Heart left ventricle (tissue), 16 donors: ENCODE measurements around the gene CDCP1. TPM values are rescaled to one million over a fixed set of nuclear protein-coding genes. Genes with fewer than 3 reads are reported as not detected.

ENCODE experiments used
- ATAC-seq, 4 donors: fragments of 200-7000 bp; cut with Tn5 transposase; one replicate each; pipeline ENCODE4 v1.9.1; 2020 to 2022; ENCODE audit warnings: moderate library complexity in 4 of 4, mild to moderate bottlenecking in 3 of 4, moderate number of reproducible peaks in 1 of 4
- DNase-seq, 5 donors: peaks; one replicate each; pipeline ENCODE4 v3.0.0-alpha.2; 2020
- H3K27ac ChIP-seq, 12 donors: fragments of 200-600 bp; sonication (generic) in 4 of 12; one replicate each; pipeline versions ENCODE4 v1.5.0 to v1.8.0; 2016 to 2022; ENCODE audit warnings: mild to moderate bottlenecking in 2 of 12
- H3K27me3 ChIP-seq, 9 donors: fragments of 200-600 bp; sonication (generic) in 2 of 9; one replicate each; pipeline versions ENCODE4 v1.5.1 to v1.8.0; 2016 to 2022; ENCODE audit warnings: mild to moderate bottlenecking in 3 of 9
- H3K36me3 ChIP-seq, 9 donors: fragments of 200-600 bp; sonication (generic) in 2 of 9; one replicate each; pipeline versions ENCODE4 v1.5.0 to v1.8.0; 2018 to 2022; ENCODE audit warnings: mild to moderate bottlenecking in 2 of 9
- H3K4me1 ChIP-seq, 12 donors: fragments of 200-600 bp; sonication (generic) in 4 of 12; one replicate each; pipeline versions ENCODE4 v1.5.0 to v1.8.0; 2016 to 2022; ENCODE audit warnings: mild to moderate bottlenecking in 3 of 12
- H3K4me3 ChIP-seq, 12 donors: fragments of 200-600 bp; sonication (generic) in 4 of 12; one replicate each; pipeline versions ENCODE4 v1.5.0 to v1.8.0; 2017 to 2022; ENCODE audit warnings: mild to moderate bottlenecking in 9 of 12, moderate library complexity in 4 of 12
- H3K9me3 ChIP-seq, 12 donors: fragments of 200-600 bp; sonication (generic) in 4 of 12; one replicate each; pipeline versions ENCODE4 v1.5.0 to v1.8.0; 2016 to 2022; ENCODE audit warnings: mild to moderate bottlenecking in 1 of 12
- CTCF ChIP-seq, 12 donors: fragments of 200-600 bp; sonication (generic) in 4 of 12; IDR thresholded peaks; one replicate each; pipeline versions ENCODE4 v1.5.0 to v1.8.0; 2018 to 2022; ENCODE audit warnings: antibody characterized with exemption in 12 of 12, mild to moderate bottlenecking in 5 of 12
- POLR2A ChIP-seq, 2 donors: fragments of 450-650 bp; IDR thresholded peaks; one replicate each; pipeline ENCODE4 v1.6.1; 2017; ENCODE audit warnings: antibody characterized with exemption in 2 of 2, mild to moderate bottlenecking in 2 of 2, moderate library complexity in 2 of 2
- WGBS, 4 donors: extraction: QIAGEN DNeasy Blood & Tissue Kit in 2 of 4; methylation state at CpG; one replicate each; pipeline versions ENCODE4 v1.1.5 to v1.1.7; 2013 to 2018; 5-methylcytosine and 5-hydroxymethylcytosine counted together
- intact Hi-C, 10 donors: fragments of 100-400 bp; cut with DNase I; formaldehyde crosslinking; loops; one replicate each; pipeline versions ENCODE4 v1.11.1 to v1.14.2; 2022
- polyA plus RNA-seq, 2 donors: library from polyadenylated mRNA; stranded (reverse); fragments of 200-250 nt; gene quantifications; one replicate each; pipeline ENCODE4 v1.2.3, GENCODE V29; 2013
- total RNA-seq, 9 donors: library from RNA; depleted of rRNA in 2 of 9; stranded (reverse); fragments of >200 nt in 2 of 9; fragmentation: NEBNext Ultra II Directional in 3 of 9; extraction: Animal tissue kit (Norgen Biotek cat#: 25700) in 3 of 9; gene quantifications; one replicate each; pipeline versions ENCODE4 v1.1.0 to v1.2.4, GENCODE V29; 2016 to 2023
- donor health status: ischemic (EF 13 %, LVEDD 7.1; RV severe dilation, severe dysfunction).
- donor health status: healthy with polysubstance abuse.
- donor health status: DM: no; HTN: yes; CAD: no.
- donor health status: DM: no; HTN: no; CAD: no.
- donor health status: ischemic (EF 25% LVEDD 6.9; RV normal size, moderate dysfunction).
- donor health status: ischemic (EF 25% LVEDD 5.7; RV mildly dilated, moderate dysfunction).
- donor health status: healthy.
- donor health status: DM: yes; HTN: yes; CAD: no.
- donor health status: ischemic (EF 35%, LVEDD 5.7; RV mildly dilated, moderate dysfunction).
- donor health status: nonischemic (EF 11% LVEDD 7.7; RV severe dilation, severe dysfunction).
- donor health status: DM: yes; HTN: yes; CAD: no.
- donor health status: PGD.
- donor health status: ischemic (EF 29% LVEDD 5.4; RV normal size, mild dysfunction).
- donor health status: nonischemic (EF 23%, LVEDD 6.1; RV moderate dilation, normal function).

Gene CDCP1
- total and polyA plus RNA-seq, 11 donors: 0.11 to 5.8 (median 0.38) TPM

DNA sequence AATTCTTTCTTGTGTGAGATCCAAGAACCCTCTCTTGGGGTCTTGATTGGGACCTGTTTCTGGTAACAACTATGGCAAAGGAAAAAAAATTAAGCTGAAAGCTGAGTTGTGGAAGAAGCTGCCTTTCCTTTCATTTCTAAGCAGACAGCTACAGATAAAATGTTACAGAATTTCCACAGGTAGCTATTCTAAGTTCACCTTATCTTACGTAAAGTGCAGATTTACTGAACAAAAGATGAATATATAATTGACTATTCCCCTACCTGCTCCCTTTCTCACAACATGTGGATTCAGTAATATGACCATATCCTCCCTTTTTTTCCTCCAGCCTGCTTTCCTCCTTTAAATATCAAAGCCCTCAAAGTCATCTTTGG, 83.5 kb downstream of the CDCP1 start:
- no peaks in the 10 kb centered on the region for H3K9me3 ChIP-seq
- ATAC-seq (no peak), DNase-seq (no peak)
- H3K27me3 ChIP-seq: no peaks in the 10 kb centered on the region
- H3K36me3 ChIP-seq: no peaks in the 10 kb centered on the region
- TF ChIP-seq CTCF (IDR thresholded peaks at IDR 0.05) (no peak), POLR2A (IDR thresholded peaks at IDR 0.05) (no peak)
- H3K27ac ChIP-seq: peak overlapping the region in 1 of 12 donors; percentile 93
- peaks cover 0 to 74% (median 6%) of the 10 kb centered on the region in 12 donors for H3K4me1 ChIP-seq
- no peak overlapping the region for H3K4me3 ChIP-seq
- intact Hi-C loops: no loop called here
- 98 to 100% (median 100%) methylated on average over 1 of the region's 1 CpG for WGBS, 4 donors

GRCh38 chr3:45060165-45060892, 85.8 kb downstream of the CDCP1 start:
- intact Hi-C loops: no loop called here
- Histone ChIP-seq H3K9me3 (no peaks in the 10 kb centered on the region), H3K4me3 (no peak overlapping the region), H3K36me3 (no peaks in the 10 kb centered on the region), H3K27ac (peak overlapping the region in 1 of 12 donors; percentile 93), H3K4me1 (peaks cover 0 to 83% (median 14%) of the 10 kb centered on the region in 12 donors), H3K27me3 (no peaks in the 10 kb centered on the region)
- WGBS, 4 donors: 64 to 73% (median 66%) methylated on average over 4 of the region's 4 CpGs
- no peak for DNase-seq
- ATAC-seq: no peak
- TF ChIP-seq CTCF (IDR thresholded peaks at IDR 0.05) (no peak), POLR2A (IDR thresholded peaks at IDR 0.05) (no peak)

DNA sequence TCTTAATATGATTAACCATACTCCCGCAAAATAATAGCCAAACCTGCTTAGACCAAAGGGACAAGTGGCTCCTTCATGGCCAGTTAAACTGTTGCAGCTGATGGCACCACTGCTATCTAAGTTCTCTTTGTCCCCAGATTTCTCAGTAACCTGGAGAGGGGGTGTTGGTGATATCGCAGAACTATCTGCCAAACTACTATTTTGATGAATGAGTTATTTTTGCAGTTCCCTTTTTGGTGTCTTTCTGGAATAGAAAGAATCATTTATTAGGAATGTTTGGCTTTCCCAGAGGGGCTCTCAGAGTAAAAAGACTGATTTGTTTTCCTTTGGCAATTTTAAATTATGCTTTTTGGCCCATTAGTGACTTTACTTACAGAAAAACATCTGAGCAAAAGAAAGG, 87.0 kb downstream of the CDCP1 start:
- ATAC-seq (no peak), DNase-seq (no peak)
- Histone ChIP-seq H3K9me3 (no peaks in the 10 kb centered on the region), H3K4me1 (peaks cover 0 to 86% (median 9%) of the 10 kb centered on the region in 12 donors), H3K4me3 (no peak overlapping the region), H3K36me3 (no peaks in the 10 kb centered on the region), H3K27me3 (no peaks in the 10 kb centered on the region), H3K27ac (peak overlapping the region in 1 of 12 donors; percentile 56)
- TF ChIP-seq CTCF (IDR thresholded peaks at IDR 0.05) (no peak), POLR2A (IDR thresholded peaks at IDR 0.05) (no peak)
- WGBS, 4 donors: 66 to 82% (median 71%) methylated on average over 2 of the region's 2 CpGs
- intact Hi-C loops: loop anchor here in 3 of 10 donors (5.0 to 10.0 kb wide), 5 partner anchors 53 to 443 kb away; no protein-coding TSS in a partner anchor

GRCh38 chr3:45057557-45057956, 88.6 kb downstream of the CDCP1 start:
- no peak for DNase-seq
- ATAC-seq: no peak
- 89 to 95% (median 91%) methylated on average over 3 of the region's 3 CpGs for WGBS, 4 donors
- peaks cover 0 to 78% (median 9%) of the 10 kb centered on the region in 12 donors for H3K4me1 ChIP-seq
- TF ChIP-seq CTCF (IDR thresholded peaks at IDR 0.05) (no peak), POLR2A (IDR thresholded peaks at IDR 0.05) (no peak)
- H3K27ac ChIP-seq: peak overlapping the region; percentile 65 to 92 (median 74)
- H3K27me3 ChIP-seq: no peaks in the 10 kb centered on the region
- intact Hi-C loops: loop anchor here in 3 of 10 donors (5.0 to 10.0 kb wide), 5 partner anchors 55 to 445 kb away; no protein-coding TSS in a partner anchor
- no peaks in the 10 kb centered on the region for H3K36me3 ChIP-seq
- no peak overlapping the region for H3K4me3 ChIP-seq
- H3K9me3 ChIP-seq: no peaks in the 10 kb centered on the region
